OCI-LY1 (cell line): Measurements from ENCODE around the gene VBP1.

ENCODE experiments used
- H2AFZ ChIP-seq: fragments of 200-600 bp; sonication (generic), shearing (Covaris generic); 2 replicates; pipeline ENCODE4 v1.6.0; 2014; ENCODE audit warnings: antibody characterized with exemption, mild to moderate bottlenecking, low read length
- H3F3A ChIP-seq: fragments of 200-600 bp; sonication (generic), shearing (Covaris generic); 2 replicates; pipeline ENCODE4 v1.6.0; 2014; ENCODE audit warnings: mild to moderate bottlenecking, antibody characterized with exemption, low read length, moderate library complexity; ENCODE audit not compliant: insufficient read depth
- H3K27ac ChIP-seq: fragments of 200-600 bp; sonication (generic); 2 replicates; pipeline ENCODE4 v1.5.1; 2014; ENCODE audit warnings: low read length, mixed run types, mild to moderate bottlenecking, low read depth; ENCODE audit not compliant: poor library complexity, severe bottlenecking
- H3K27me3 ChIP-seq: fragments of 200-600 bp; sonication (generic); 2 replicates; pipeline ENCODE4 v1.6.0; 2014; ENCODE audit warnings: antibody characterized with exemption, mild to moderate bottlenecking, low read length, moderate library complexity; ENCODE audit not compliant: insufficient read depth
- H3K36me3 ChIP-seq: fragments of 200-600 bp; sonication (generic); 2 replicates; pipeline ENCODE4 v1.6.1; 2014; ENCODE audit warnings: mild to moderate bottlenecking, antibody characterized with exemption, low read length, moderate library complexity, mixed read lengths; ENCODE audit not compliant: insufficient read depth
- H3K4me1 ChIP-seq: fragments of 200-600 bp; sonication (generic); 2 replicates; pipeline ENCODE4 v1.5.1; 2014; ENCODE audit warnings: mild to moderate bottlenecking, low read length, moderate library complexity; ENCODE audit not compliant: insufficient read depth, severe bottlenecking
- H3K4me2 ChIP-seq: fragments of 200-600 bp; sonication (generic), shearing (Covaris generic); 2 replicates; pipeline ENCODE4 v1.6.1; 2014; ENCODE audit warnings: low read length
- H3K4me3 ChIP-seq: fragments of 200-600 bp; sonication (generic); 2 replicates; pipeline ENCODE4 v1.5.1; 2014; ENCODE audit warnings: low read length, low read depth, mild to moderate bottlenecking, mixed read lengths; ENCODE audit not compliant: poor library complexity, severe bottlenecking
- H3K79me2 ChIP-seq: fragments of 200-600 bp; shearing (Covaris generic); 2 replicates; pipeline ENCODE4 v1.6.1; 2016; ENCODE audit warnings: mixed run types, low read length, mixed read lengths; ENCODE audit not compliant: insufficient read depth
- H3K9ac ChIP-seq: fragments of 200-600 bp; sonication (generic), shearing (Covaris generic); 2 replicates; pipeline ENCODE4 v1.6.1; 2014; ENCODE audit warnings: mild to moderate bottlenecking, low read length, mixed read lengths
- H3K9me2 ChIP-seq: fragments of 200-600 bp; sonication (generic), shearing (Covaris generic); 2 replicates; pipeline ENCODE4 v1.6.1; 2014; ENCODE audit warnings: low read depth, mild to moderate bottlenecking, low read length, mixed read lengths
- H3K9me3 ChIP-seq: fragments of 200-600 bp; shearing (Covaris generic); 2 replicates; pipeline ENCODE4 v1.6.1; 2014; ENCODE audit warnings: low read length, mixed read lengths
- H4K20me1 ChIP-seq: fragments of 200-600 bp; sonication (generic), shearing (Covaris generic); 2 replicates; pipeline ENCODE4 v1.6.0; 2016; ENCODE audit warnings: mild to moderate bottlenecking, low read length; ENCODE audit not compliant: insufficient read depth
- CTCF ChIP-seq: fragments of 200-600 bp; sonication (generic), shearing (Covaris generic); IDR thresholded peaks from 2 replicates; pipeline ENCODE4 v1.5.1; 2017; ENCODE audit warnings: mild to moderate bottlenecking, antibody characterized with exemption, low read length, moderate library complexity, mixed read lengths
- EZH2 ChIP-seq: fragments of 200-600 bp; sonication (generic), shearing (Covaris generic); IDR thresholded peaks from 2 replicates; pipeline ENCODE4 v1.8.0; 2017; ENCODE audit warnings: borderline replicate concordance, mixed run types, mild to moderate bottlenecking, antibody characterized with exemption, low read length, moderate library complexity, mixed read lengths

The VBP1 gene

GRCh38 chrX:155246748-155247147, 30.5 kb downstream of the VBP1 start:
- Histone ChIP-seq H3K9ac (no peak overlapping the region), H3K4me3 (no peak overlapping the region), H3K27me3 (no peaks in the 10 kb centered on the region), H3F3A (no peaks in the 10 kb centered on the region), H3K4me2 (no peak overlapping the region), H3K9me3 (no peaks in the 10 kb centered on the region), H3K36me3 (no peaks in the 10 kb centered on the region), H3K9me2 (no peaks in the 10 kb centered on the region), H3K27ac (no peak overlapping the region), H4K20me1 (no peaks in the 10 kb centered on the region), H3K79me2 (no peaks in the 10 kb centered on the region), H2AFZ (no peak overlapping the region), H3K4me1 (no peaks in the 10 kb centered on the region)
- TF ChIP-seq EZH2 = no peak
- no peak for TF ChIP-seq CTCF

- no peaks in the 10 kb centered on the region for H3K27me3 ChIP-seq
- H3K9me2 ChIP-seq = no peaks in the 10 kb centered on the region
- H2AFZ ChIP-seq = no peak overlapping the region
These were observed 31.2 kb downstream of the VBP1 start for GRCh38 chrX:155247497-155247896.

GRCh38 chrX:155251391-155251790, 35.1 kb downstream of the VBP1 start:
- no peaks in the 10 kb centered on the region for H3K9me3 ChIP-seq
- H3K4me1 ChIP-seq = no peaks in the 10 kb centered on the region
- H3K4me2 ChIP-seq = no peak overlapping the region
- TF ChIP-seq CTCF (no peak), EZH2 (no peak)
- H4K20me1 ChIP-seq = no peaks in the 10 kb centered on the region
- no peak overlapping the region for H3K4me3 ChIP-seq
- no peak overlapping the region for H3K27ac ChIP-seq
- no peaks in the 10 kb centered on the region for H3K79me2 ChIP-seq
- no peaks in the 10 kb centered on the region for H3K9me2 ChIP-seq
- H3K36me3 ChIP-seq = no peaks in the 10 kb centered on the region
- H3F3A ChIP-seq = no peaks in the 10 kb centered on the region
- H3K9ac ChIP-seq = no peak overlapping the region
- H2AFZ ChIP-seq = no peak overlapping the region
- H3K27me3 ChIP-seq = no peaks in the 10 kb centered on the region

More at GRCh38 chrX:155247497-155247896, 31.2 kb downstream of the VBP1 start:
- H3K36me3 ChIP-seq = no peaks in the 10 kb centered on the region
- no peaks in the 10 kb centered on the region for H3K4me1 ChIP-seq
- no peak overlapping the region for H3K4me3 ChIP-seq
- no peaks in the 10 kb centered on the region for H3F3A ChIP-seq
- TF ChIP-seq EZH2 (no peak), CTCF (no peak)
- H3K9ac ChIP-seq = no peak overlapping the region
- H4K20me1 ChIP-seq = no peaks in the 10 kb centered on the region
- H3K79me2 ChIP-seq = no peaks in the 10 kb centered on the region
- no peaks in the 10 kb centered on the region for H3K9me3 ChIP-seq
- no peak overlapping the region for H3K4me2 ChIP-seq
- H3K27ac ChIP-seq = no peak overlapping the region
